HEK293 (cell line): ENCODE results near the gene F5.
A peak's percentile ranks its signal among the peaks of the same experiment; 100 is the strongest.

Experiments used
- CTCF ChIA-PET: fragments of 350-600 bp; formaldehyde crosslinking; extraction: SDS; loops from one replicate; lab custom pipeline; 2021; ENCODE audit warnings: antibody characterized with exemption; lab: Yijun Ruan, JAX
- POLR2A ChIA-PET: fragments of 300-600 bp; formaldehyde crosslinking; extraction: SDS; loops from one replicate; lab custom pipeline; 2020; ENCODE audit warnings: antibody characterized with exemption, inconsistent platforms; lab: Yijun Ruan, JAX
- H3K27ac ChIP-seq: fragments of 200-500 bp; sonication (Bioruptor generic); 2 replicates; pipeline ENCODE4 v1.5.1; 2014; ENCODE audit warnings: low read depth, low read length, control low read depth, inconsistent platforms; ENCODE audit errors: extremely low read depth
- H3K36me3 ChIP-seq, 2 experiments: fragments of 200-500 bp in 1 of 2; sonication (Bioruptor generic) in 1 of 2; 1 replicate in 1 of 2; 2 replicates in 1 of 2; pipeline ENCODE4 v1.5.1; 2014 to 2017; ENCODE audit warnings: inconsistent platforms in 2 of 2, low read length in 2 of 2; ENCODE audit not compliant: control insufficient read depth in 2 of 2, insufficient read depth in 1 of 2
- H3K4me1 ChIP-seq: fragments of 200-500 bp; sonication (Bioruptor generic); 2 replicates; pipeline ENCODE4 v1.5.1; 2014; ENCODE audit warnings: mild to moderate bottlenecking, low read length, inconsistent platforms; ENCODE audit not compliant: control insufficient read depth, insufficient read depth
- H3K4me3 ChIP-seq: 2 replicates; pipeline ENCODE4 v1.5.1; 2011; ENCODE audit warnings: low read depth, mild to moderate bottlenecking, control low read depth, low read length, moderate library complexity
- H3K9me3 ChIP-seq: fragments of 200-500 bp; sonication (Bioruptor generic); 2 replicates; pipeline ENCODE4 v1.5.1; 2014; ENCODE audit warnings: low read depth, low read length, inconsistent platforms; ENCODE audit not compliant: control insufficient read depth, insufficient read depth
- EGR2 ChIP-seq: fragments of 450-650 bp; formaldehyde crosslinking; IDR thresholded peaks from 2 replicates; pipeline ENCODE4 v1.5.1; 2016; ENCODE audit warnings: low read depth, missing biosample characterization, missing genetic modification characterization
- FEZF1 ChIP-seq: fragments of 450-650 bp; formaldehyde crosslinking; IDR thresholded peaks from 2 replicates; pipeline ENCODE4 v1.5.1; 2016; ENCODE audit warnings: missing biosample characterization, missing genetic modification characterization
- GLIS2 ChIP-seq: fragments of 450-650 bp; formaldehyde crosslinking; IDR thresholded peaks from 2 replicates; pipeline ENCODE4 v1.5.1; 2016; ENCODE audit warnings: missing biosample characterization, missing genetic modification characterization
- MYNN ChIP-seq: fragments of 450-650 bp; formaldehyde crosslinking; IDR thresholded peaks from 2 replicates; pipeline ENCODE4 v1.5.1; 2016; ENCODE audit warnings: missing biosample characterization, missing genetic modification characterization, borderline replicate concordance
- SP2 ChIP-seq: fragments of 450-650 bp; formaldehyde crosslinking; IDR thresholded peaks from 2 replicates; pipeline ENCODE4 v1.5.1; 2016; ENCODE audit warnings: missing biosample characterization, missing genetic modification characterization
- SP3 ChIP-seq: fragments of 450-650 bp; formaldehyde crosslinking; IDR thresholded peaks from 2 replicates; pipeline ENCODE4 v1.5.1; 2016; ENCODE audit warnings: missing biosample characterization, missing genetic modification characterization
- TCF7L2 ChIP-seq: IDR thresholded peaks from 2 replicates; pipeline ENCODE4 v1.6.1; 2011; ENCODE audit warnings: low read depth, mild to moderate bottlenecking, inconsistent platforms, low read length, moderate library complexity, borderline replicate concordance
- TRIM28 ChIP-seq: IDR thresholded peaks from 2 replicates; pipeline ENCODE4 v1.6.1; 2011; ENCODE audit warnings: low read length, control low read depth, borderline replicate concordance
- ZBTB20 ChIP-seq: fragments of 450-650 bp; formaldehyde crosslinking; IDR thresholded peaks from 2 replicates; pipeline ENCODE4 v1.5.1; 2016; ENCODE audit warnings: missing biosample characterization, missing genetic modification characterization
- ZBTB21 ChIP-seq: fragments of 450-650 bp; formaldehyde crosslinking; IDR thresholded peaks from 2 replicates; pipeline ENCODE4 v1.5.1; 2017; ENCODE audit warnings: missing biosample characterization, missing genetic modification characterization
- ZBTB8A ChIP-seq: fragments of 450-650 bp; formaldehyde crosslinking; IDR thresholded peaks from 2 replicates; pipeline ENCODE4 v1.5.1; 2016; ENCODE audit warnings: missing biosample characterization, missing genetic modification characterization
- ZNF10 ChIP-seq: fragments of 450-650 bp; formaldehyde crosslinking; IDR thresholded peaks from 2 replicates; pipeline ENCODE4 v1.5.1; 2017; ENCODE audit warnings: missing biosample characterization, missing genetic modification characterization
- ZNF155 ChIP-seq: fragments of 450-650 bp; formaldehyde crosslinking; IDR thresholded peaks from 2 replicates; pipeline ENCODE4 v1.5.1; 2016; ENCODE audit warnings: missing biosample characterization, missing genetic modification characterization
- ZNF214 ChIP-seq: fragments of 450-650 bp; formaldehyde crosslinking; IDR thresholded peaks from 2 replicates; pipeline ENCODE4 v1.5.1; 2017; ENCODE audit warnings: missing biosample characterization, mild to moderate bottlenecking, missing genetic modification characterization, borderline replicate concordance
- ZNF341 ChIP-seq: fragments of 450-650 bp; formaldehyde crosslinking; IDR thresholded peaks from 2 replicates; pipeline ENCODE4; 2016; ENCODE audit warnings: low read depth, missing biosample characterization, missing genetic modification characterization
- ZNF433 ChIP-seq: fragments of 450-650 bp; formaldehyde crosslinking; IDR thresholded peaks from 2 replicates; pipeline ENCODE4 v1.5.1; 2016; ENCODE audit warnings: missing biosample characterization, missing genetic modification characterization, low read depth
- ZNF501 ChIP-seq: fragments of 450-650 bp; formaldehyde crosslinking; IDR thresholded peaks from 2 replicates; pipeline ENCODE4 v1.5.1; 2016; ENCODE audit warnings: missing biosample characterization, missing genetic modification characterization
- ZNF549 ChIP-seq: fragments of 450-650 bp; IDR thresholded peaks from 2 replicates; pipeline ENCODE4 v1.5.1; 2018; ENCODE audit warnings: missing biosample characterization, missing genetic modification characterization, mild to moderate bottlenecking, inconsistent platforms, moderate library complexity
- ZNF558 ChIP-seq: fragments of 450-650 bp; formaldehyde crosslinking; IDR thresholded peaks from 2 replicates; pipeline ENCODE4 v1.5.1; 2016; ENCODE audit warnings: missing biosample characterization, missing genetic modification characterization
- ZNF571 ChIP-seq: fragments of 450-650 bp; formaldehyde crosslinking; IDR thresholded peaks from 2 replicates; pipeline ENCODE4 v1.5.0; 2017; ENCODE audit warnings: missing biosample characterization, missing genetic modification characterization
- ZNF629 ChIP-seq: fragments of 450-650 bp; formaldehyde crosslinking; IDR thresholded peaks from 2 replicates; pipeline ENCODE4 v1.5.1; 2017; ENCODE audit warnings: missing biosample characterization, missing genetic modification characterization
- ZNF701 ChIP-seq: fragments of 450-650 bp; formaldehyde crosslinking; IDR thresholded peaks from 2 replicates; pipeline ENCODE4 v1.5.1; 2016; ENCODE audit warnings: missing biosample characterization, missing genetic modification characterization
- ZNF843 ChIP-seq: fragments of 450-650 bp; formaldehyde crosslinking; IDR thresholded peaks from 2 replicates; pipeline ENCODE4 v1.5.1; 2016; ENCODE audit warnings: missing biosample characterization, missing genetic modification characterization
- ZSCAN16 ChIP-seq: fragments of 450-650 bp; formaldehyde crosslinking; IDR thresholded peaks from 2 replicates; pipeline ENCODE4 v1.5.1; 2016; ENCODE audit warnings: missing biosample characterization, missing genetic modification characterization
- ZSCAN30 ChIP-seq: fragments of 450-650 bp; IDR thresholded peaks from 2 replicates; pipeline ENCODE4 v1.5.1; 2018; ENCODE audit warnings: missing biosample characterization, mild to moderate bottlenecking, missing genetic modification characterization, moderate library complexity
- TF ChIP-seq, protein P1 (sequence below): fragments of 450-650 bp; formaldehyde crosslinking; IDR thresholded peaks from 2 replicates; pipeline ENCODE4 v1.5.1; 2016; ENCODE audit warnings: missing biosample characterization, missing genetic modification characterization
- TF ChIP-seq, protein P2 (sequence below): fragments of 450-650 bp; formaldehyde crosslinking; IDR thresholded peaks from 2 replicates; pipeline ENCODE4 v1.5.1; 2016; ENCODE audit warnings: missing biosample characterization, missing genetic modification characterization
- TF ChIP-seq, protein P3 (sequence below): fragments of 450-650 bp; formaldehyde crosslinking; IDR thresholded peaks from 2 replicates; pipeline ENCODE4 v1.5.1; 2017; ENCODE audit warnings: missing biosample characterization, missing genetic modification characterization
- TF ChIP-seq, protein P4 (sequence below): fragments of 450-650 bp; formaldehyde crosslinking; conservative IDR thresholded peaks from 2 replicates; pipeline ENCODE4 v1.5.1; 2016; ENCODE audit warnings: low read depth, missing biosample characterization, missing genetic modification characterization

The F5 gene

DNA sequence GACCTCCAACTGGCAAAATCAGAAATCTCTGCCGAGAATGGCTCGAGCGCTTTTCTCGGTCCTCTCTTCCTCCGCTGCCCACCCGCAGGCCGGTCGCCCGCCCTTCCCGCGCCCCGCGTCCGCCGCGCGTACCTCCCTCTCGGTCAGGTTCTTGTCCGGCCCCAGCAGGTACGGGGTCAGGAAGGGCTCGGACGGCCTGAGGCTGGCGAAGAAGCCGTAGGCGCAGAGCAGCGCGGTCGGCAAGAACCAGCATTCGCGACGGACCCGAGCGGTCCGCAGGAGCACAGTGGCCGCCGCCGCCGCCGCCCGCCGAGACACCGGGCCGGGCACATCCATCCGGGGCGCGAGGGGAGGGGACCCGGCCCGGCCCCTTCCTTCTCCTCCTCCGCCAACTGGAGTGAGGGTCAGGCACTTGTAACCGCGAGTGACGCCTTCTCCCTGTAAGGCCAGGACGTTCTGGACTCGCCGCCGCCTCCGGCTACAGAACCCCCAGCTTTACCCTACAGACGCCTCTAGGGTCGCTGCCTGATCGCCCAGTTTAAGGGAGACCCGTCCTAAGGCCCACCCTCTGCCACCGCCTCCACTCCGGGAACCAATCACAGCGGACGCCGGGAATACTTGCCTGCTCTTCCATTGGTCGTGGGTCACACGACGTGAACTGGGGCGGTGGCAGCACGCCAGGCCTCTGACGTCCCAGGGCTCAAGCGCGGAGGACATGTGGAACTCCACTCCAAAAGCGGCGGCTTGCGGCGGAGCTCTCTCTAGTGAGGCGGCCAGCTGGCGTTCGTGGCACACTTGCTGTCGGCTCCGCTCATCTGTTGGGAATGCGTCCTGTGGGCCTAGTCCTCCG lies 100.6 kb downstream of the F5 start, which contains the start of gene SLC19A2:
SLC19A2 (minus strand) TSS at position 514 of the 850 bp plus-strand sequence; CDS start at position 336, 178 bp downstream.
- ChIA-PET CTCF (interaction anchor here (0.5 to 1.8 kb wide), 3 partner anchors 11 to 61 kb away, joined by 3 to 8 read pairs (median 4); no protein-coding TSS in a partner anchor), POLR2A (interaction anchor here (0.5 to 1.6 kb wide), 10 partner anchors 11 to 379 kb away, joined by 3 to 11 read pairs (median 3); partner anchors contain the start of genes ATP1B1, BLZF1, CCDC181 and METTL18)
- peak within 1 kb of the TSS; percentile 76 for H3K27ac ChIP-seq
- TF ChIP-seq GLIS2 (tag by site-specific recombination): peak; percentile 37; the same call in 1 of the 2 replicates
- 0 out of 2 replicates have a peak, but pooled peaks have one; percentile 8 for TF ChIP-seq TCF7L2
- TF ChIP-seq ZBTB20 (tag by site-specific recombination): peak; percentile 29; the same call in 1 of the 2 replicates
- peak; percentile 93; the same call in 1 of the 2 replicates for TF ChIP-seq ZNF501
- peak; percentile 94 for TF ChIP-seq TRIM28
- TF ChIP-seq ZNF433 (tag by site-specific recombination): no peak
- TF ChIP-seq, protein P1, sequence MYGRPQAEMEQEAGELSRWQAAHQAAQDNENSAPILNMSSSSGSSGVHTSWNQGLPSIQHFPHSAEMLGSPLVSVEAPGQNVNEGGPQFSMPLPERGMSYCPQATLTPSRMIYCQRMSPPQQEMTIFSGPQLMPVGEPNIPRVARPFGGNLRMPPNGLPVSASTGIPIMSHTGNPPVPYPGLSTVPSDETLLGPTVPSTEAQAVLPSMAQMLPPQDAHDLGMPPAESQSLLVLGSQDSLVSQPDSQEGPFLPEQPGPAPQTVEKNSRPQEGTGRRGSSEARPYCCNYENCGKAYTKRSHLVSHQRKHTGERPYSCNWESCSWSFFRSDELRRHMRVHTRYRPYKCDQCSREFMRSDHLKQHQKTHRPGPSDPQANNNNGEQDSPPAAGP (tag by site-specific recombination): 0 out of 2 replicates have a peak, but pooled peaks have one; percentile 31
- 0 out of 2 replicates have a peak, but pooled peaks have one; percentile 16 for TF ChIP-seq FEZF1 (tag by site-specific recombination)
- TF ChIP-seq ZNF571: no peak
- TF ChIP-seq, protein P2, sequence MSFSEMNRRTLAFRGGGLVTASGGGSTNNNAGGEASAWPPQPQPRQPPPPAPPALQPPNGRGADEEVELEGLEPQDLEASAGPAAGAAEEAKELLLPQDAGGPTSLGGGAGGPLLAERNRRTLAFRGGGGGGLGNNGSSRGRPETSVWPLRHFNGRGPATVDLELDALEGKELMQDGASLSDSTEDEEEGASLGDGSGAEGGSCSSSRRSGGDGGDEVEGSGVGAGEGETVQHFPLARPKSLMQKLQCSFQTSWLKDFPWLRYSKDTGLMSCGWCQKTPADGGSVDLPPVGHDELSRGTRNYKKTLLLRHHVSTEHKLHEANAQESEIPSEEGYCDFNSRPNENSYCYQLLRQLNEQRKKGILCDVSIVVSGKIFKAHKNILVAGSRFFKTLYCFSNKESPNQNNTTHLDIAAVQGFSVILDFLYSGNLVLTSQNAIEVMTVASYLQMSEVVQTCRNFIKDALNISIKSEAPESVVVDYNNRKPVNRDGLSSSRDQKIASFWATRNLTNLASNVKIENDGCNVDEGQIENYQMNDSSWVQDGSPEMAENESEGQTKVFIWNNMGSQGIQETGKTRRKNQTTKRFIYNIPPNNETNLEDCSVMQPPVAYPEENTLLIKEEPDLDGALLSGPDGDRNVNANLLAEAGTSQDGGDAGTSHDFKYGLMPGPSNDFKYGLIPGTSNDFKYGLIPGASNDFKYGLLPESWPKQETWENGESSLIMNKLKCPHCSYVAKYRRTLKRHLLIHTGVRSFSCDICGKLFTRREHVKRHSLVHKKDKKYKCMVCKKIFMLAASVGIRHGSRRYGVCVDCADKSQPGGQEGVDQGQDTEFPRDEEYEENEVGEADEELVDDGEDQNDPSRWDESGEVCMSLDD: peak; percentile 72; the same call in 1 of the 2 replicates
- TF ChIP-seq ZNF843: 0 out of 2 replicates have a peak, but pooled peaks have one; percentile 3
- TF ChIP-seq, protein P3, sequence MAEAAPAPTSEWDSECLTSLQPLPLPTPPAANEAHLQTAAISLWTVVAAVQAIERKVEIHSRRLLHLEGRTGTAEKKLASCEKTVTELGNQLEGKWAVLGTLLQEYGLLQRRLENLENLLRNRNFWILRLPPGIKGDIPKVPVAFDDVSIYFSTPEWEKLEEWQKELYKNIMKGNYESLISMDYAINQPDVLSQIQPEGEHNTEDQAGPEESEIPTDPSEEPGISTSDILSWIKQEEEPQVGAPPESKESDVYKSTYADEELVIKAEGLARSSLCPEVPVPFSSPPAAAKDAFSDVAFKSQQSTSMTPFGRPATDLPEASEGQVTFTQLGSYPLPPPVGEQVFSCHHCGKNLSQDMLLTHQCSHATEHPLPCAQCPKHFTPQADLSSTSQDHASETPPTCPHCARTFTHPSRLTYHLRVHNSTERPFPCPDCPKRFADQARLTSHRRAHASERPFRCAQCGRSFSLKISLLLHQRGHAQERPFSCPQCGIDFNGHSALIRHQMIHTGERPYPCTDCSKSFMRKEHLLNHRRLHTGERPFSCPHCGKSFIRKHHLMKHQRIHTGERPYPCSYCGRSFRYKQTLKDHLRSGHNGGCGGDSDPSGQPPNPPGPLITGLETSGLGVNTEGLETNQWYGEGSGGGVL (tag by site-specific recombination): peak; percentile 61
- 0 out of 2 replicates have a peak, but pooled peaks have one; percentile 45 for TF ChIP-seq MYNN (tag by site-specific recombination)
- TF ChIP-seq ZSCAN16 (tag by site-specific recombination): 0 out of 2 replicates have a peak, but pooled peaks have one; percentile 48
- TF ChIP-seq ZNF155 (tag by site-specific recombination): no peak
- TF ChIP-seq ZNF10: peak; percentile 12
- TF ChIP-seq ZNF549 (tag by site-specific recombination): no peak
- TF ChIP-seq ZNF341 (tag by site-specific recombination): peak; percentile 89; the same call in 1 of the 2 replicates
- TF ChIP-seq EGR2 (tag by site-specific recombination): peak; percentile 69
- peak; percentile 75; the same call in 1 of the 2 replicates for TF ChIP-seq ZNF558 (tag by site-specific recombination)
- TF ChIP-seq ZNF629 (tag by site-specific recombination): peak; percentile 95
- TF ChIP-seq SP3 (tag by site-specific recombination): peak; percentile 58
- no peak for TF ChIP-seq ZNF214 (tag by site-specific recombination)
- peak; percentile 85 for TF ChIP-seq ZBTB21 (tag by site-specific recombination)
- peak; percentile 95 for TF ChIP-seq SP2 (tag by site-specific recombination)
- peak; percentile 36 for TF ChIP-seq ZSCAN30 (tag by site-specific recombination)
- TF ChIP-seq, protein P4, sequence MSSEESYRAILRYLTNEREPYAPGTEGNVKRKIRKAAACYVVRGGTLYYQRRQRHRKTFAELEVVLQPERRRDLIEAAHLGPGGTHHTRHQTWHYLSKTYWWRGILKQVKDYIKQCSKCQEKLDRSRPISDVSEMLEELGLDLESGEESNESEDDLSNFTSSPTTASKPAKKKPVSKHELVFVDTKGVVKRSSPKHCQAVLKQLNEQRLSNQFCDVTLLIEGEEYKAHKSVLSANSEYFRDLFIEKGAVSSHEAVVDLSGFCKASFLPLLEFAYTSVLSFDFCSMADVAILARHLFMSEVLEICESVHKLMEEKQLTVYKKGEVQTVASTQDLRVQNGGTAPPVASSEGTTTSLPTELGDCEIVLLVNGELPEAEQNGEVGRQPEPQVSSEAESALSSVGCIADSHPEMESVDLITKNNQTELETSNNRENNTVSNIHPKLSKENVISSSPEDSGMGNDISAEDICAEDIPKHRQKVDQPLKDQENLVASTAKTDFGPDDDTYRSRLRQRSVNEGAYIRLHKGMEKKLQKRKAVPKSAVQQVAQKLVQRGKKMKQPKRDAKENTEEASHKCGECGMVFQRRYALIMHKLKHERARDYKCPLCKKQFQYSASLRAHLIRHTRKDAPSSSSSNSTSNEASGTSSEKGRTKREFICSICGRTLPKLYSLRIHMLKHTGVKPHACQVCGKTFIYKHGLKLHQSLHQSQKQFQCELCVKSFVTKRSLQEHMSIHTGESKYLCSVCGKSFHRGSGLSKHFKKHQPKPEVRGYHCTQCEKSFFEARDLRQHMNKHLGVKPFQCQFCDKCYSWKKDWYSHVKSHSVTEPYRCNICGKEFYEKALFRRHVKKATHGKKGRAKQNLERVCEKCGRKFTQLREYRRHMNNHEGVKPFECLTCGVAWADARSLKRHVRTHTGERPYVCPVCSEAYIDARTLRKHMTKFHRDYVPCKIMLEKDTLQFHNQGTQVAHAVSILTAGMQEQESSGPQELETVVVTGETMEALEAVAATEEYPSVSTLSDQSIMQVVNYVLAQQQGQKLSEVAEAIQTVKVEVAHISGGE (tag by site-specific recombination): peak; percentile 53
- peak; percentile 91 for TF ChIP-seq ZBTB8A (tag by site-specific recombination)
- TF ChIP-seq ZNF701 (tag by site-specific recombination): no peak

More for the DNA sequence above, 100.6 kb downstream of the F5 start, which contains the start of gene SLC19A2:
- Histone ChIP-seq H3K9me3 (no peaks in the 10 kb centered on the region), H3K4me1 (peaks cover 12% of the 10 kb centered on the region), H3K4me3 (peak within 1 kb of the TSS; percentile 98), H3K36me3 (no peaks in the 10 kb centered on the region)
